Activated CD8-positive, alpha-beta memory T cell treated with anti-CD3 and anti-CD28 coated beads, Interleukin-2, amount 10 ng/mL, durations not matched to agents 7 days and 5 days (primary cell): ENCODE data around the gene MAP3K14. TPM values are rescaled to one million over a fixed set of nuclear protein-coding genes. Genes with fewer than 3 reads are reported as not detected.

ENCODE experiments used
- ATAC-seq: fragments of 150-1000 bp; cut with Tn5 transposase; one replicate; pipeline ENCODE4 v1.10.0; 2021; ENCODE audit warnings: moderate library complexity
- CTCF ChIA-PET: fragments of 350-600 bp; sonication (Branson Sonifier 250); formaldehyde crosslinking; loops from one replicate; lab custom pipeline; 2021; ENCODE audit warnings: antibody characterized with exemption; lab: Charles Lee
- DNase-seq: peaks from one replicate; pipeline ENCODE4 v3.0.0-alpha.2; 2020
- H3K27ac Mint-ChIP-seq: one replicate; pipeline ENCODE4 v1.8.0; 2021; ENCODE audit warnings: mild to moderate bottlenecking, mixed read lengths
- H3K27me3 Mint-ChIP-seq: one replicate; pipeline ENCODE4 v1.8.0; 2021; ENCODE audit warnings: mixed read lengths
- H3K36me3 Mint-ChIP-seq: one replicate; pipeline ENCODE4 v1.8.0; 2021; ENCODE audit warnings: mild to moderate bottlenecking, mixed read lengths
- H3K4me1 Mint-ChIP-seq: one replicate; pipeline ENCODE4 v1.8.0; 2021; ENCODE audit warnings: mixed read lengths
- H3K4me3 Mint-ChIP-seq: one replicate; pipeline ENCODE4 v1.8.0; 2021; ENCODE audit warnings: mild to moderate bottlenecking, moderate library complexity, mixed read lengths
- H3K9me3 Mint-ChIP-seq: one replicate; pipeline ENCODE4 v1.8.0; 2022; ENCODE audit warnings: low read depth, mixed read lengths
- total RNA-seq, 2 experiments: library from RNA; stranded (reverse); gene quantifications; one replicate each; pipeline ENCODE4 v1.2.3, GENCODE V29; 2021

The MAP3K14 gene
- total RNA-seq, 2 experiments from 2014 or later = 39.3 to 43.0 TPM

- H3K4me3 Mint-ChIP-seq = no peak overlapping the region
- ATAC-seq = no peak
- no peaks in the 10 kb centered on the region for H3K27me3 Mint-ChIP-seq
- H3K9me3 Mint-ChIP-seq = no peaks in the 10 kb centered on the region
- peaks cover 15% of the 10 kb centered on the region for H3K4me1 Mint-ChIP-seq
- CTCF ChIA-PET = interaction anchor here (1.1 to 11.0 kb wide), 13 partner anchors 10 to 144 kb away, joined by 3 to 222 read pairs (median 10); partner anchors contain the start of genes ACBD4, FMNL1, MAP3K14 and PLCD3
- no peak for DNase-seq
- no peak overlapping the region for H3K27ac Mint-ChIP-seq
- peaks cover 26% of the 10 kb centered on the region for H3K36me3 Mint-ChIP-seq
These were observed 40.8 kb downstream of the MAP3K14 start for GRCh38 chr17:45276031-45276430.

GRCh38 chr17:45274033-45274432, 42.8 kb downstream of the MAP3K14 start:
- Mint-ChIP-seq H3K27ac (no peak overlapping the region), H3K9me3 (no peaks in the 10 kb centered on the region), H3K4me3 (no peak overlapping the region), H3K36me3 (peaks cover 32% of the 10 kb centered on the region), H3K4me1 (peaks cover 15% of the 10 kb centered on the region), H3K27me3 (no peaks in the 10 kb centered on the region)
- DNase-seq (no peak), ATAC-seq (no peak)
- CTCF ChIA-PET = interaction anchor here (1.0 to 11.0 kb wide), 3 partner anchors 38 to 113 kb away, joined by 4 to 222 read pairs (median 154); partner anchors contain the start of gene FMNL1

DNA sequence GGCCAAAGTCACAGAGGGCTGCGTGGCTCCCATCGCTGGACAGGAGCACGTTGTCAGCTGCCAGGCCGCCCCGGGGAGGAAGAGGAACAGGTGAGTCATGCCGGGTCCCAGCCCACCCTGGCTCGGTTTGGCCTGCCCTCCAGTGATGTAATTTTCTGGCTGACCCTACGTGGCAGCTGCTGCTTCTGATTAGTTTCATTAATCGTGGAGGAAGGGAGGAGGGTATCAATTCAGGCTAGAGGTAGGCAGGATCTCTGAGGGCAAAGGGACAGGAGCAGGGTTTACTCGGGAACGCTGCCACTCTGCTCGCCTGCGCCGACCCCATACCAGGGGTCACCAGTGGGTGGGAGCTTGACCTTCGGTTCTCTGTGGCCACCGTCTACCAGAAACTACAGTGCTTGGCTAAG, 43.3 kb downstream of the MAP3K14 start:
- no peak overlapping the region for H3K27ac Mint-ChIP-seq
- H3K4me3 Mint-ChIP-seq = no peak overlapping the region
- CTCF ChIA-PET = interaction anchor here (0.9 to 11.0 kb wide), 5 partner anchors 39 to 122 kb away, joined by 3 to 222 read pairs (median 4); partner anchors contain the start of gene FMNL1
- no peak for DNase-seq
- H3K27me3 Mint-ChIP-seq = no peaks in the 10 kb centered on the region
- H3K36me3 Mint-ChIP-seq = peaks cover 32% of the 10 kb centered on the region
- H3K4me1 Mint-ChIP-seq = peaks cover 11% of the 10 kb centered on the region
- H3K9me3 Mint-ChIP-seq = no peaks in the 10 kb centered on the region
- ATAC-seq = no peak

DNA sequence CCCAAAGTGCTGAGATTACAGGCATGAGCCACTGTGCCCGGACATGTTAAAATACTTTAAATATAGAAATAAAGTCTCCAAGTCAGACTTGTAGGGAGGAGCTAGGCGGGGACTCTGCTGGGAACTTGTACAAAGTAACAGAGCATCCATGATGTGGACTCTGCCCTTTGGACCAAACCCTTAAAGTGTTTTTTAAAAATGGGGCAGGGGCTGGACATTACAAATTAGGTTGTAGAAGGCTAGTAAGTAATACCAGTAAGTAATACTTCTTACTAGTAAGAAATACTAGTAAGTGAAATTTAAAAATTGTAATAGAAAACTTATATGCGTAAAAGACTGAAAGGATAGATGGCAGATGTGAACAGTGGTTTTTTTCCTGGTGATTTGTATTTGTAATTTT, 45.2 kb downstream of the MAP3K14 start:
- CTCF ChIA-PET = interaction anchor here (0.6 to 11.0 kb wide), 12 partner anchors 9 to 136 kb away, joined by 3 to 222 read pairs (median 4); partner anchors contain the start of genes ACBD4 and FMNL1
- H3K27me3 Mint-ChIP-seq = no peaks in the 10 kb centered on the region
- peaks cover 45% of the 10 kb centered on the region for H3K36me3 Mint-ChIP-seq
- ATAC-seq (no peak), DNase-seq (no peak)
- H3K4me1 Mint-ChIP-seq = peaks cover 3% of the 10 kb centered on the region
- H3K9me3 Mint-ChIP-seq = no peaks in the 10 kb centered on the region
- H3K27ac Mint-ChIP-seq = no peak overlapping the region
- no peak overlapping the region for H3K4me3 Mint-ChIP-seq

DNA sequence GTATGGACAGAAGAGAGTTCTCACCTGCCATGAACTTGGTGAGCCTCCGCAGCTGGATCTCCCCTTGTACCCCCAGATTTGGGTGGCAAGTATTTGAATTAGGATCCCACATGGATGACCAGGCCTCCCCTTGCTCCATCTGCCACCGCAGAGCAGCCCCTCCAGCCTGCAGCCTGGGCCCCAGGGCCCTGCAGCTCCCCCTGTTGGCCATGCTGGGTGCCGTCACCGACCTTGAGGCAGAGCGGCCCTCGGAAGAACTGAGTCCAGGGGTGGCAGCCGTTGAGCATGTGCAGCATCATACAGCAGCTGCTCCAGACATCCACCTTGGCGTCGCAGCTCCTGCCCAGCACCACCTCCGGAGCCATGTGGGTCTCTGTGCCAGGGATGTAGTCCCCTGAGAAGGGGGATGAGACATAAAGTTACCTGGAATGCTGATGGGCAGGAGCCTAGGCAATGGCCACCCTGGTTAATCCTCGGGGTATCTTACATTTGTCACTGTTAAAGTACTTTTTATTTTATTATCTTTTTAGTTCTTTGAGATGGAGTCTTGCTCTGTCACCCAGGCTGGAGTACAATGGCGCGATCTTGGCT, 45.9 kb downstream of the MAP3K14 start:
- H3K27ac Mint-ChIP-seq = no peak overlapping the region
- CTCF ChIA-PET = interaction anchor here (0.6 to 11.0 kb wide), 17 partner anchors 13 to 315 kb away, joined by 3 to 222 read pairs (median 4); partner anchors contain the start of genes ACBD4 and FMNL1
- peaks cover 48% of the 10 kb centered on the region for H3K36me3 Mint-ChIP-seq
- peaks cover 3% of the 10 kb centered on the region for H3K4me1 Mint-ChIP-seq
- no peak overlapping the region for H3K4me3 Mint-ChIP-seq
- no peaks in the 10 kb centered on the region for H3K27me3 Mint-ChIP-seq
- ATAC-seq (peak; percentile 69), DNase-seq (peak; percentile 57)
- no peaks in the 10 kb centered on the region for H3K9me3 Mint-ChIP-seq

DNA sequence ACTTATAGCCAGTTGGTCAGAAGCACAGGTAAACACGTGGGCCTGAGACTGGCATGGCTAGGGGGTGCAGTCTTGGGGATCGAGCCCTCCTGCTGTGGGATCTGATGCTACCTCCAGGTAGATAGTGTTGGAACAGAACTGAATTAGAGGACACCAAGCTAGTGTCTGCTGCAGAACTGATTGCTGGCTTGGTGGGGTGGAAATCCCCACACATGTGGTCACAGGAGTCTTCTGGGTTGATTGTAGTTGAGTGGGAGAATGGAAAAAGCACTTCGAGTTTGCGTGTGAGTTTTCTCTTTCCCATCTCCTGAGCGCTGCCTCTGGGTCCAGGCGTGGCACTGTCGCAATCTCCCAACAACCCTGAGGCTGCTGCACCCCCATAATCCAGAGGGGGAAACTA, 46.9 kb downstream of the MAP3K14 start:
- CTCF ChIA-PET = interaction anchor here (1.1 to 10.7 kb wide), 9 partner anchors 12 to 134 kb away, joined by 3 to 154 read pairs (median 4); partner anchors contain the start of genes ACBD4 and FMNL1
- no peaks in the 10 kb centered on the region for H3K9me3 Mint-ChIP-seq
- no peaks in the 10 kb centered on the region for H3K27me3 Mint-ChIP-seq
- H3K36me3 Mint-ChIP-seq = peaks cover 49% of the 10 kb centered on the region
- H3K4me1 Mint-ChIP-seq = peaks cover 3% of the 10 kb centered on the region
- peak overlapping the region; percentile 24 for H3K27ac Mint-ChIP-seq
- ATAC-seq (no peak), DNase-seq (no peak)
- no peak overlapping the region for H3K4me3 Mint-ChIP-seq

DNA sequence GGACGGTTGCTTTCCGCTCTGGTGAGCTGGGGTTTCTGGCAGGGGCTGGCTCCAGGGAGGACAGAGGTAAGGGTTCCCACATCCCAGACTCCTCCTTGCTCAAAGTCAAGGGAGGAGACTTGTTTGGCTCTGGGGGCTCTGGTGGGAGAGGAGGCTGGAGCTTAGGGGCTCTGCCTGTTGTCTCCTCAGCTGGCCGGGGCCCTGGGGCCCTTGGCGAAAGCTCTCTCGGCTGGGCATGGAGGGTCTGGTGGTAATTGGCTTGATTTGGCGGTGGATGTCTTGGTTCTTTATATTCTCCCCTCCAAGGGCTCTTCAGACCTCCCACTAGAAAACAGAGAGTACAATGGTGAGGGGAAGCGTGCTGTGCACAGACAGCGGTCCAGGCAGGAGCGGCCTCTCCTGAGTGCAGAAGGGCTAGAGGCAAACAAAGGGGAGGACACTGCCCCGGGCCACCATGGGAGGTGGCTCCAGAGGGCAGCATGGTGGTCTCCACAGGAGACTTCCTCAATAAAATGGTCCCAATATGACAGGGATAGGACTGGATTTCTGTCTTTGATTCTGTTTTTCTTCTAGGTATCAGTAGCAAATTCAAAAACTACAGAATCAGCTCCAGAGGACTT, 49.3 kb downstream of the MAP3K14 start:
- peaks cover 39% of the 10 kb centered on the region for H3K36me3 Mint-ChIP-seq
- no peak overlapping the region for H3K4me3 Mint-ChIP-seq
- CTCF ChIA-PET = interaction anchor here (2.7 to 4.3 kb wide), 4 partner anchors 10 to 118 kb away, joined by 7 to 26 read pairs (median 18); no protein-coding TSS in a partner anchor
- H3K27me3 Mint-ChIP-seq = no peaks in the 10 kb centered on the region
- DNase-seq (no peak), ATAC-seq (no peak)
- H3K27ac Mint-ChIP-seq = no peak overlapping the region
- peaks cover 15% of the 10 kb centered on the region for H3K4me1 Mint-ChIP-seq
- H3K9me3 Mint-ChIP-seq = no peaks in the 10 kb centered on the region

DNA sequence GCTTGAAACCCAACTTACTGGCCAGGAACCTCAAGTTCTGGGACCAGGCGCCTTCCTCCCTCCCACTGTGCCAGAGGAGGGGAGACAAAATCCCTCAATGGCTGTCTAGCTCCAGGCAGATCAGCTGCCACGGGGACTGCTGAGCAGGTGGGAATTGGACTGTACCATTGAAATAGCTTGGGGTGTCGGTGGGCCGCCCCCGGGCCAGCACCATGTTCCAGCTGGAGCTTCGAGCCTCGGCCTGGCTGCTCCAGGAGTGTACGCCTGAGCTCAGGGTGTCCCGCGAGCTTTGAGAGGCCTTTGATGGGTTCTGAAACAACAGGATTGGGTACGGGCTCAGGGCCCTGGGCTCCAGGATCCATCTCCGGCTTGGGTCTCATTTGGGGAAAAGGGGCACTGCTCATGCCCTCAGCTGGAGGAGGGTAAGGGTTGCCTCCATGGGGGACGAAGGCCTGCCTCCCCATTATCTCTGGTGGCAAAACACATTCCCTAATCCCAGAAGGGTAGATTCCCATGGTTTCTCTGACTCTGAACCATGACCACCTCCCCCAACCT, 50.4 kb downstream of the MAP3K14 start:
- CTCF ChIA-PET = interaction anchor here (1.2 to 4.3 kb wide), 5 partner anchors 9 to 119 kb away, joined by 3 to 26 read pairs (median 15); no protein-coding TSS in a partner anchor
- DNase-seq (no peak), ATAC-seq (no peak)
- peaks cover 35% of the 10 kb centered on the region for H3K36me3 Mint-ChIP-seq
- no peaks in the 10 kb centered on the region for H3K27me3 Mint-ChIP-seq
- H3K4me1 Mint-ChIP-seq = peaks cover 22% of the 10 kb centered on the region
- H3K4me3 Mint-ChIP-seq = no peak overlapping the region
- no peaks in the 10 kb centered on the region for H3K9me3 Mint-ChIP-seq
- no peak overlapping the region for H3K27ac Mint-ChIP-seq

- CTCF ChIA-PET = interaction anchor here (1.2 to 4.3 kb wide), 6 partner anchors 10 to 119 kb away, joined by 3 to 26 read pairs (median 9); no protein-coding TSS in a partner anchor
- Mint-ChIP-seq H3K36me3 (peaks cover 32% of the 10 kb centered on the region), H3K4me3 (no peak overlapping the region), H3K27me3 (no peaks in the 10 kb centered on the region), H3K9me3 (no peaks in the 10 kb centered on the region), H3K4me1 (peaks cover 24% of the 10 kb centered on the region), H3K27ac (no peak overlapping the region)
- no peak for DNase-seq
- ATAC-seq = no peak
These were observed 51.0 kb downstream of the MAP3K14 start for GRCh38 chr17:45265821-45266220.

- Mint-ChIP-seq H3K4me1 (peaks cover 23% of the 10 kb centered on the region), H3K4me3 (no peak overlapping the region), H3K9me3 (no peaks in the 10 kb centered on the region), H3K27me3 (no peaks in the 10 kb centered on the region), H3K36me3 (peaks cover 26% of the 10 kb centered on the region), H3K27ac (no peak overlapping the region)
- CTCF ChIA-PET = interaction anchor here (1.2 to 4.3 kb wide), 4 partner anchors 10 to 46 kb away, joined by 3 to 26 read pairs (median 12); no protein-coding TSS in a partner anchor
- DNase-seq (no peak), ATAC-seq (no peak)
These were observed 51.8 kb downstream of the MAP3K14 start for GRCh38 chr17:45264988-45265387.

DNA sequence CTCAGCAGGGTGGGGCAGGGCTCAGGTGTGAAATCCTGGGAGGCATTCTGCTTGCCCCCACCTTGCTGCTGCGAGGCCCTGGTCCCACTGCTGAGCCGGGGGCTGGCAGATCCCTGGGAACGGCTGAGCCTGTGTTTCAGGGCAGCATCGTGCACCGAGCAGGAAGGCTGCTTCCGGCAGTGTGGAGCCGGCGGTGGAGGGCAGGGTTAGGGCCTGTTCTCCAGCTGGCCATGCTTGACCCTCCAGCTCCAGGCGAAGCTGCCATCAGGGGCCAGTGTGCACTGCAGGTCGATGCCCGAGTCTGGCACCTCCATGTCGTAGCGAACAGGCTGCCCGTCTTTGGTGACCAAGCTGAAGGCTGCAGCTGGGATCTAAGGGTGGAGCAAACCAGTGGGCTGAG, 52.4 kb downstream of the MAP3K14 start:
- no peak overlapping the region for H3K27ac Mint-ChIP-seq
- DNase-seq = no peak
- H3K4me1 Mint-ChIP-seq = peaks cover 23% of the 10 kb centered on the region
- no peak overlapping the region for H3K4me3 Mint-ChIP-seq
- H3K27me3 Mint-ChIP-seq = no peaks in the 10 kb centered on the region
- CTCF ChIA-PET = interaction anchor here (4.3 kb wide), 1 partner anchor 13 kb away, joined by 22 read pairs; no protein-coding TSS in a partner anchor
- H3K9me3 Mint-ChIP-seq = no peaks in the 10 kb centered on the region
- no peak for ATAC-seq
- peaks cover 22% of the 10 kb centered on the region for H3K36me3 Mint-ChIP-seq

DNA sequence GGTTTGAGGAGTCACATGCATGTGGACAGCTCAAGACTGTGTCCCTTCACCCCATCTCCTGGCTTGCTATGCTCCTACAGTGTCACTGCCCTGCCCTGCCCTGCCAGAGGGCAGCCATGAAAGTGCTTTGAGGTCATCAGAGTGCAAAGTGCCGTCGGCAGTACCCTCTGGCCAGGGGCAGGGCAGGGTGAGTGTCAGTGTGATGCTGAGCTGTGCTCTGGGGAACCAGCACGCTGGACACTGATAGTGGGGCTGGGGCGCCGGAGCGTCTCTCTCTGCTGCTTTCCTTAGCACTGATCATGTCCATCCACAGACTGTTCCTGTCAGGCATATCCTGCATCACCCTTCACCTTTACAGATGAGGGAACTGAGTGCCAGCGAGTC, 53.4 kb downstream of the MAP3K14 start:
- Mint-ChIP-seq H3K4me1 (peaks cover 23% of the 10 kb centered on the region), H3K27ac (no peak overlapping the region), H3K4me3 (no peak overlapping the region), H3K9me3 (no peaks in the 10 kb centered on the region), H3K27me3 (no peaks in the 10 kb centered on the region), H3K36me3 (peaks cover 20% of the 10 kb centered on the region)
- ATAC-seq (no peak), DNase-seq (no peak)
- CTCF ChIA-PET = interaction anchor here (0.8 to 2.1 kb wide), 5 partner anchors 8 to 128 kb away, joined by 3 to 18 read pairs (median 3); partner anchors contain the start of gene ACBD4
